K562 (cell line): ENCODE measurements around the gene ECI1. TPM values are rescaled to one million over a fixed set of nuclear protein-coding genes. Genes with fewer than 3 reads are reported as not detected.
A peak's percentile ranks its signal among the peaks of the same experiment; 100 is the strongest.

ENCODE experiments used
- CHD2 ChIP-seq: IDR thresholded peaks from 2 replicates; pipeline ENCODE4 v1.6.1; 2011; ENCODE audit warnings: low read depth, low read length
- DMBX1 ChIP-seq: fragments of 250-450 bp; sonication (Bioruptor Pico); IDR thresholded peaks from 2 replicates; pipeline ENCODE4 v1.8.0; 2022; ENCODE audit warnings: inconsistent platforms, mild to moderate bottlenecking, moderate library complexity, borderline replicate concordance
- EGR1 ChIP-seq: fragments of 450-650 bp; conservative IDR thresholded peaks from 2 replicates; pipeline ENCODE4 v1.6.1; 2017; ENCODE audit warnings: mild to moderate bottlenecking
- GATAD2A ChIP-seq: fragments of 450-650 bp; IDR thresholded peaks from 2 replicates; pipeline ENCODE4 v1.6.1; 2017
- L3MBTL2 ChIP-seq: fragments of 450-650 bp; IDR thresholded peaks from 2 replicates; pipeline ENCODE4 v1.6.1; 2016; ENCODE audit warnings: mild to moderate bottlenecking, moderate library complexity
- SRSF3 ChIP-seq: fragments of 200-400 bp; formaldehyde crosslinking; IDR thresholded peaks from 2 replicates; pipeline ENCODE4 v1.6.1; 2016; ENCODE audit warnings: mild to moderate bottlenecking, low read length, moderate library complexity; ENCODE audit not compliant: insufficient read depth
- TBP ChIP-seq: optimal IDR thresholded peaks from 2 replicates; pipeline ENCODE3; 2011; ENCODE audit warnings: low read depth, low read length, improper control_type of control experiment
- polyA plus RNA-seq, 8 experiments: library from polyadenylated mRNA; depleted of rRNA in 4 of 8; stranded (reverse) in 5 of 8; unstranded in 3 of 8; fragments of >200 nt; fragmentation: Nextera tagmentation in 2 of 8; fragmentation: Illumina TruSeq in 1 of 8; extraction: Ambion mirVana in 2 of 8; extraction: Trizol in 1 of 8; gene quantifications; 2 replicates each; pipeline versions ENCODE4 v1.2.1 to v1.2.3, GENCODE V29; 2011 to 2014; ENCODE audit warnings: inconsistent platforms in 1 of 8, missing spikeins in 1 of 8
- total RNA-seq, 7 experiments: library from RNA; depleted of rRNA in 6 of 7; stranded (reverse); fragments of >200 nt in 6 of 7; fragmentation: Illumina TruSeq in 2 of 7; extraction: Trizol in 2 of 7; gene quantifications; 2 replicates each; pipeline versions ENCODE4 v1.2.1 to v1.2.3, GENCODE V29; 2011 to 2021; ENCODE audit warnings: low replicate concordance in 1 of 7
- TF ChIP-seq, protein P1 (sequence below): fragments of 450-650 bp; formaldehyde crosslinking; IDR thresholded peaks from 2 replicates; pipeline ENCODE4 v1.4.0; 2020; ENCODE audit warnings: mild to moderate bottlenecking, mixed read lengths
- TF ChIP-seq, protein P2 (sequence below): fragments of 250-450 bp; sonication (Bioruptor Pico); IDR thresholded peaks from 2 replicates; pipeline ENCODE4 v1.5.1; 2021; ENCODE audit warnings: mild to moderate bottlenecking
- TF ChIP-seq, protein P3 (sequence below), 3 experiments: IDR thresholded peaks in 2 of 3; conservative IDR thresholded peaks in 1 of 3; 2 replicates each; pipeline ENCODE4 v1.5.1; 2011 to 2012; ENCODE audit warnings: low read length in 3 of 3, mild to moderate bottlenecking in 3 of 3, control low read depth in 2 of 3, improper control_type of control experiment in 1 of 3, inconsistent platforms in 1 of 3, low read depth in 1 of 3, mixed read lengths in 1 of 3, moderate library complexity in 1 of 3; ENCODE audit not compliant: insufficient read depth in 2 of 3
- TF ChIP-seq, protein P4 (sequence below): sonication (generic); formaldehyde crosslinking; IDR thresholded peaks from 2 replicates; pipeline ENCODE4 v1.4.0; 2020; ENCODE audit warnings: mild to moderate bottlenecking, missing genetic modification reagents

Gene ECI1
- total and polyA plus RNA-seq, 9 of the 15 experiments (the other 6 are each of a cell fraction or from before 2014, with no cell fraction given): 4.7 to 189 (median 54.0) TPM

DNA sequence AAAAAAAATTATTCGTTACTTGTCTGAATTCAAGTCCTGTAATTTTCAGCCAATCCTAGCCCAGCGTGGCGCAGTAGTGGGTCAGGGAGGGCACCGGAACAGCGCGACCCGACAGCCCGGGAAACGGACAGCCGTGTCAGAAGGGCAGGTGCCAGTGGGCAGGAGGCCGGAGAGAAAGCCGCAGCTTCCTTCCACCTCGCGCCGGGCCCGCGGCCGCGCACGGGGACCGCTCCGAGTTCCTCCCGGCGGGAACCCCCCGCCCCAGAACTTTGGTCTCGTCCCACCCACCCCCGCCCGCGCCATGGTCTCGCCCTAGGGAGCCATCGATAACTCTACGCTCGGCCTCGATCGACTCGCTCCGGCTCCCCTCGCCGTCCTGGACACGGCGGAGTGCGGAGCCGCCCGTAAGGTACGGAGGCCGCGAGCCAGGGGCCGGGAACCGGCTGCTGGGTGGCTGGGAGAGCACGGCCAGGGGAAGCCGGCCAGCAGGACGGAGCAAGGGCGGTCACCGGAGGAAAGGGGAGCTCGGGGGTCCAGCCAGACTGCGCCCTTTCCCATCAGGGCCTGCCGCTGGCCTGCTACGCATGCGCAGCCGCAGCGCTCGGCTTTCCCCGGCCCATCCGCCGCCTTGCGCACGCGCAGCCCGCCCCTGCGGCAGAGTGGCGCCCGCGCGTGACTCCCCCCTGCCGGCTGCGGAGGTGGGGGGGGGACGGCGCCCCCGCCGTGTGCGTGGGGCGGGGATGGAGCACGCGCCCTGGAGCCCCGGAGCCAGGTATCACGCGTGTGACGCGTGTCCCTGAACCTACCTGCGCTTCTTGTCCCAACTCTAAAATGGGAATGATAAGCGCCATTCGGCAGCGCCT lies 46.1 kb downstream of the ECI1 start, which contains the start of gene MLST8 (continued):
- TF ChIP-seq L3MBTL2 (peak; percentile 93), DMBX1 (peak; percentile 46; the same call in 1 of the 2 replicates), TBP (peak; percentile 69), GATAD2A (peak; percentile 67; the same call in 1 of the 2 replicates), EGR1 (peak; percentile 93), CHD2 (peak; percentile 21; the same call in 1 of the 2 replicates), SRSF3 (no peak)
- TF ChIP-seq, protein P1, sequence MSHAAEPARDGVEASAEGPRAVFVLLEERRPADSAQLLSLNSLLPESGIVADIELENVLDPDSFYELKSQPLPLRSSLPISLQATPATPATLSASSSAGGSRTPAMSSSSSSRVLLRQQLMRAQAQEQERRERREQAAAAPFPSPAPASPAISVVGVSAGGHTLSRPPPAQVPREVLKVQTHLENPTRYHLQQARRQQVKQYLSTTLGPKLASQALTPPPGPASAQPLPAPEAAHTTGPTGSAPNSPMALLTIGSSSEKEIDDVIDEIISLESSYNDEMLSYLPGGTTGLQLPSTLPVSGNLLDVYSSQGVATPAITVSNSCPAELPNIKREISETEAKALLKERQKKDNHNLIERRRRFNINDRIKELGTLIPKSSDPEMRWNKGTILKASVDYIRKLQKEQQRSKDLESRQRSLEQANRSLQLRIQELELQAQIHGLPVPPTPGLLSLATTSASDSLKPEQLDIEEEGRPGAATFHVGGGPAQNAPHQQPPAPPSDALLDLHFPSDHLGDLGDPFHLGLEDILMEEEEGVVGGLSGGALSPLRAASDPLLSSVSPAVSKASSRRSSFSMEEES: 0 out of 2 replicates have a peak, but pooled peaks have one; percentile 3
- TF ChIP-seq, protein P2, sequence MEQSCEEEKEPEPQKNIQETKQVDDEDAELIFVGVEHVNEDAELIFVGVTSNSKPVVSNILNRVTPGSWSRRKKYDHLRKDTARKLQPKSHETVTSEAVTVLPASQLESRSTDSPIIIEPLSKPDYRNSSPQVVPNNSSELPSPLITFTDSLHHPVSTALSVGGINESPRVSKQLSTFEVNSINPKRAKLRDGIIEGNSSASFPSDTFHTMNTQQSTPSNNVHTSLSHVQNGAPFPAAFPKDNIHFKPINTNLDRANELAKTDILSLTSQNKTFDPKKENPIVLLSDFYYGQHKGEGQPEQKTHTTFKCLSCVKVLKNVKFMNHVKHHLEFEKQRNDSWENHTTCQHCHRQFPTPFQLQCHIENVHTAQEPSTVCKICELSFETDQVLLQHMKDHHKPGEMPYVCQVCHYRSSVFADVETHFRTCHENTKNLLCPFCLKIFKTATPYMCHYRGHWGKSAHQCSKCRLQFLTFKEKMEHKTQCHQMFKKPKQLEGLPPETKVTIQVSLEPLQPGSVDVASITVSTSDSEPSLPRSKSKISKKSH (CRISPR knock-in tag): no peak
- TF ChIP-seq, protein P3, sequence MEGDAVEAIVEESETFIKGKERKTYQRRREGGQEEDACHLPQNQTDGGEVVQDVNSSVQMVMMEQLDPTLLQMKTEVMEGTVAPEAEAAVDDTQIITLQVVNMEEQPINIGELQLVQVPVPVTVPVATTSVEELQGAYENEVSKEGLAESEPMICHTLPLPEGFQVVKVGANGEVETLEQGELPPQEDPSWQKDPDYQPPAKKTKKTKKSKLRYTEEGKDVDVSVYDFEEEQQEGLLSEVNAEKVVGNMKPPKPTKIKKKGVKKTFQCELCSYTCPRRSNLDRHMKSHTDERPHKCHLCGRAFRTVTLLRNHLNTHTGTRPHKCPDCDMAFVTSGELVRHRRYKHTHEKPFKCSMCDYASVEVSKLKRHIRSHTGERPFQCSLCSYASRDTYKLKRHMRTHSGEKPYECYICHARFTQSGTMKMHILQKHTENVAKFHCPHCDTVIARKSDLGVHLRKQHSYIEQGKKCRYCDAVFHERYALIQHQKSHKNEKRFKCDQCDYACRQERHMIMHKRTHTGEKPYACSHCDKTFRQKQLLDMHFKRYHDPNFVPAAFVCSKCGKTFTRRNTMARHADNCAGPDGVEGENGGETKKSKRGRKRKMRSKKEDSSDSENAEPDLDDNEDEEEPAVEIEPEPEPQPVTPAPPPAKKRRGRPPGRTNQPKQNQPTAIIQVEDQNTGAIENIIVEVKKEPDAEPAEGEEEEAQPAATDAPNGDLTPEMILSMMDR (IDR thresholded peaks at IDR 0.05 in 2 of 3, conservative IDR thresholded peaks at IDR 0.05 in 1 of 3; ENCODE audit: insufficient read depth in 2 of 3, low read depth in 1 of 3, low read length in 3 of 3): 0 out of 6 replicates have a peak, but pooled peaks of 1 of the 3 experiments have one; percentile 15
- TF ChIP-seq, protein P4, sequence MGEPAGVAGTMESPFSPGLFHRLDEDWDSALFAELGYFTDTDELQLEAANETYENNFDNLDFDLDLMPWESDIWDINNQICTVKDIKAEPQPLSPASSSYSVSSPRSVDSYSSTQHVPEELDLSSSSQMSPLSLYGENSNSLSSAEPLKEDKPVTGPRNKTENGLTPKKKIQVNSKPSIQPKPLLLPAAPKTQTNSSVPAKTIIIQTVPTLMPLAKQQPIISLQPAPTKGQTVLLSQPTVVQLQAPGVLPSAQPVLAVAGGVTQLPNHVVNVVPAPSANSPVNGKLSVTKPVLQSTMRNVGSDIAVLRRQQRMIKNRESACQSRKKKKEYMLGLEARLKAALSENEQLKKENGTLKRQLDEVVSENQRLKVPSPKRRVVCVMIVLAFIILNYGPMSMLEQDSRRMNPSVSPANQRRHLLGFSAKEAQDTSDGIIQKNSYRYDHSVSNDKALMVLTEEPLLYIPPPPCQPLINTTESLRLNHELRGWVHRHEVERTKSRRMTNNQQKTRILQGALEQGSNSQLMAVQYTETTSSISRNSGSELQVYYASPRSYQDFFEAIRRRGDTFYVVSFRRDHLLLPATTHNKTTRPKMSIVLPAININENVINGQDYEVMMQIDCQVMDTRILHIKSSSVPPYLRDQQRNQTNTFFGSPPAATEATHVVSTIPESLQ (CRISPR knock-in tag): peak; percentile 2; the same call in 1 of the 2 replicates
